Thoracic aorta (tissue), 2 donors: ENCODE data around the gene LRRC32. TPM values are rescaled to one million over a fixed set of nuclear protein-coding genes. Genes with fewer than 3 reads are reported as not detected.

Experiments
- ATAC-seq: fragments of 150-250 bp; one replicate; pipeline ENCODE4 v1.8.0; 2017; ENCODE audit warnings: low read depth; ENCODE audit not compliant: insufficient number of reproducible peaks, low FRiP score
- DNase-seq: peaks from one replicate; pipeline ENCODE4 v3.0.0-alpha.2; 2020; ENCODE audit warnings: low spot score
- H3K27ac ChIP-seq, 2 donors: fragments of 200-600 bp; sonication (generic); 1 replicate in 1 of 2; 2 replicates in 1 of 2; pipeline ENCODE4 v1.5.1; 2016; ENCODE audit warnings: mild to moderate bottlenecking in 2 of 2, moderate library complexity in 2 of 2
- H3K27me3 ChIP-seq: fragments of 200-600 bp; sonication (generic); replicated peaks from 2 replicates; pipeline ENCODE4 v1.6.0; 2016; ENCODE audit warnings: mild to moderate bottlenecking; ENCODE audit not compliant: insufficient read depth
- H3K36me3 ChIP-seq: fragments of 200-600 bp; sonication (generic); one replicate; pipeline ENCODE4 v1.5.1; 2016
- H3K4me1 ChIP-seq, 2 donors: fragments of 200-600 bp; sonication (generic); 1 replicate in 1 of 2; 2 replicates in 1 of 2; pipeline versions ENCODE4 v1.5.1 to v1.6.0; 2016; ENCODE audit warnings: low read depth in 2 of 2, mild to moderate bottlenecking in 1 of 2; ENCODE audit not compliant: control insufficient read depth in 1 of 2
- H3K4me3 ChIP-seq: fragments of 200-600 bp; sonication (generic); 2 replicates; pipeline ENCODE4 v1.5.1; 2016; ENCODE audit warnings: mild to moderate bottlenecking
- H3K9me3 ChIP-seq: fragments of 200-600 bp; sonication (generic); 2 replicates; pipeline ENCODE4 v1.5.1; 2016
- total RNA-seq, 2 donors: library from RNA; depleted of rRNA; stranded (reverse); fragments of >200 nt; gene quantifications; one replicate each; pipeline versions ENCODE4 v1.1.0 to v1.2.3, GENCODE V29; 2016
- TF ChIP-seq, protein P1 (sequence below): fragments of 200-600 bp; sonication (generic); IDR thresholded peaks from one replicate; pipeline ENCODE4 v1.5.1; 2019; ENCODE audit warnings: antibody characterized with exemption

LRRC32 gene
- total RNA-seq, 2 donors from 2014 or later = 133 to 214 TPM

GRCh38 chr11:76708972-76709660 lies 38.6 kb upstream of the LRRC32 start:
- H3K4me1 ChIP-seq = no peaks in the 10 kb centered on the region
- no peak overlapping the region for H3K27ac ChIP-seq
- ATAC-seq (no peak), DNase-seq (no peak)
- H3K36me3 ChIP-seq = no peaks in the 10 kb centered on the region
- no peaks in the 10 kb centered on the region for H3K9me3 ChIP-seq
- TF ChIP-seq, protein P1, sequence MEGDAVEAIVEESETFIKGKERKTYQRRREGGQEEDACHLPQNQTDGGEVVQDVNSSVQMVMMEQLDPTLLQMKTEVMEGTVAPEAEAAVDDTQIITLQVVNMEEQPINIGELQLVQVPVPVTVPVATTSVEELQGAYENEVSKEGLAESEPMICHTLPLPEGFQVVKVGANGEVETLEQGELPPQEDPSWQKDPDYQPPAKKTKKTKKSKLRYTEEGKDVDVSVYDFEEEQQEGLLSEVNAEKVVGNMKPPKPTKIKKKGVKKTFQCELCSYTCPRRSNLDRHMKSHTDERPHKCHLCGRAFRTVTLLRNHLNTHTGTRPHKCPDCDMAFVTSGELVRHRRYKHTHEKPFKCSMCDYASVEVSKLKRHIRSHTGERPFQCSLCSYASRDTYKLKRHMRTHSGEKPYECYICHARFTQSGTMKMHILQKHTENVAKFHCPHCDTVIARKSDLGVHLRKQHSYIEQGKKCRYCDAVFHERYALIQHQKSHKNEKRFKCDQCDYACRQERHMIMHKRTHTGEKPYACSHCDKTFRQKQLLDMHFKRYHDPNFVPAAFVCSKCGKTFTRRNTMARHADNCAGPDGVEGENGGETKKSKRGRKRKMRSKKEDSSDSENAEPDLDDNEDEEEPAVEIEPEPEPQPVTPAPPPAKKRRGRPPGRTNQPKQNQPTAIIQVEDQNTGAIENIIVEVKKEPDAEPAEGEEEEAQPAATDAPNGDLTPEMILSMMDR = no peak
- no peak overlapping the region for H3K4me3 ChIP-seq
- no peaks in the 10 kb centered on the region for H3K27me3 ChIP-seq

DNA sequence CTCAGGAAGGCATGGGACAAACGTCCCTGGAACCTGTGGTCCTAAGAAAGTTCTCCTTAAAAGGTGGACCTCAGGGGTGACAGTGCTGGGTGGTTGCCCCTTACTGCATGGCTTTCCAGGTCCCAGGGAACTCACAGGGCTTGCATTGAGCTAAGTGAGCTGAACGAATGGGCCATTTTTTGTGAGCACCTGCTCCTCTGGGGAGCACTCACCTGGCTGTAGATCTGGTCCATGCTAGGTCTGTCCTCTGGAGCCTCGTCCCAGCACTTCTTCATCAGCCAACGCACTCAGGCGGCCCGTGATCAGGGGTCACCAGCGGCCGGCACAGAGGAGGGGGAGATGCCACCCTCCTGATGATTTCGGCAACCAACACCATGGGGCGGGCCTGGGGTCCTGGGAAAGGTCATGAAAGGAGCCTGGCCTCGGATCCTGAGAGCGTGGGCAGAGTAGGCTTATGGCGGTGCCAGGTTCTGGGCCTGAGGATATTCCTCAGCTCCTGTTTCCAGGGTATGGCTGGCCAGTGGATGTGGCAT lies 36.8 kb upstream of the LRRC32 start:
- no peaks in the 10 kb centered on the region for H3K9me3 ChIP-seq
- DNase-seq (no peak), ATAC-seq (no peak)
- no peaks in the 10 kb centered on the region for H3K27me3 ChIP-seq
- no peak overlapping the region for H3K4me3 ChIP-seq
- no peaks in the 10 kb centered on the region for H3K4me1 ChIP-seq
- H3K27ac ChIP-seq = no peak overlapping the region
- TF ChIP-seq, protein P1 = no peak
- H3K36me3 ChIP-seq = no peaks in the 10 kb centered on the region

- DNase-seq = no peak
- TF ChIP-seq, protein P1 = no peak
- H3K4me1 ChIP-seq = no peaks in the 10 kb centered on the region
- no peak for ATAC-seq
- no peak overlapping the region for H3K4me3 ChIP-seq
- no peaks in the 10 kb centered on the region for H3K36me3 ChIP-seq
- no peak overlapping the region for H3K27ac ChIP-seq
- no peaks in the 10 kb centered on the region for H3K27me3 ChIP-seq
- no peaks in the 10 kb centered on the region for H3K9me3 ChIP-seq
These were observed 36.1 kb upstream of the LRRC32 start for GRCh38 chr11:76706667-76707066.

- DNase-seq = no peak
- H3K9me3 ChIP-seq = no peaks in the 10 kb centered on the region
- H3K4me1 ChIP-seq = no peaks in the 10 kb centered on the region
- ATAC-seq = no peak
- no peaks in the 10 kb centered on the region for H3K36me3 ChIP-seq
- H3K4me3 ChIP-seq = no peak overlapping the region
- TF ChIP-seq, protein P1 = no peak
- H3K27ac ChIP-seq = no peak overlapping the region
- H3K27me3 ChIP-seq = no peaks in the 10 kb centered on the region
These were observed 35.3 kb upstream of the LRRC32 start for GRCh38 chr11:76705826-76706225.

GRCh38 chr11:76704171-76704948 lies 33.8 kb upstream of the LRRC32 start:
- no peaks in the 10 kb centered on the region for H3K36me3 ChIP-seq
- TF ChIP-seq, protein P1 = no peak
- ATAC-seq (no peak), DNase-seq (no peak)
- no peaks in the 10 kb centered on the region for H3K4me1 ChIP-seq
- no peak overlapping the region for H3K27ac ChIP-seq
- no peaks in the 10 kb centered on the region for H3K27me3 ChIP-seq
- H3K9me3 ChIP-seq = no peaks in the 10 kb centered on the region
- H3K4me3 ChIP-seq = no peak overlapping the region
